Measurements from ENCODE around the gene CCSER1. TPM values are rescaled to one million over a fixed set of nuclear protein-coding genes. Genes with fewer than 3 reads are reported as not detected.
"Not testable (repeated sequence)": the region's sequence is repeated elsewhere in the genome, so short reads cannot be mapped to it uniquely, and the experiment has no call there.

Gene CCSER1
- total RNA-seq, 1 donor from 2014 or later, result not detected

- H3K9me3 Mint-ChIP-seq, result no peaks in the 10 kb centered on the region
- intact Hi-C loops (cut with micrococcal nuclease), result no loop called here
- DNase-seq (ENCODE audit: low spot score), result no peak
- H3K27ac Mint-ChIP-seq, result no peak overlapping the region
- H3K36me3 Mint-ChIP-seq (ENCODE audit: low read depth), result no peaks in the 10 kb centered on the region
- H3K27me3 Mint-ChIP-seq (ENCODE audit: low read depth), result no peaks in the 10 kb centered on the region
- no peak overlapping the region for H3K4me3 Mint-ChIP-seq (ENCODE audit: low read depth)
- H3K4me1 Mint-ChIP-seq (ENCODE audit: low read depth), result no peaks in the 10 kb centered on the region
Measured at GRCh38 chr4:90375081-90375480, 247.9 kb downstream of the CCSER1 start.

- DNase-seq (ENCODE audit: low spot score), result no peak
- no peaks in the 10 kb centered on the region for H3K9me3 Mint-ChIP-seq
- no peaks in the 10 kb centered on the region for H3K4me1 Mint-ChIP-seq (ENCODE audit: low read depth)
- H3K27ac Mint-ChIP-seq, result no peak overlapping the region
- no peak overlapping the region for H3K4me3 Mint-ChIP-seq (ENCODE audit: low read depth)
- no peaks in the 10 kb centered on the region for H3K36me3 Mint-ChIP-seq (ENCODE audit: low read depth)
- no peaks in the 10 kb centered on the region for H3K27me3 Mint-ChIP-seq (ENCODE audit: low read depth)
- intact Hi-C loops (cut with micrococcal nuclease), result loop anchor here (5.0 kb wide), 1 partner anchor 514 kb away; no protein-coding TSS in a partner anchor
Measured at GRCh38 chr4:90393215-90393614, 266.0 kb downstream of the CCSER1 start.

GRCh38 chr4:90403781-90404180, 276.6 kb downstream of the CCSER1 start:
- DNase-seq (ENCODE audit: low spot score), result no peak
- no peaks in the 10 kb centered on the region for H3K4me1 Mint-ChIP-seq (ENCODE audit: low read depth)
- H3K9me3 Mint-ChIP-seq, result peaks cover 6% of the 10 kb centered on the region
- H3K27ac Mint-ChIP-seq, result no peak overlapping the region
- H3K4me3 Mint-ChIP-seq (ENCODE audit: low read depth), result no peak overlapping the region
- no peaks in the 10 kb centered on the region for H3K27me3 Mint-ChIP-seq (ENCODE audit: low read depth)
- intact Hi-C loops (cut with micrococcal nuclease), result no loop called here
- H3K36me3 Mint-ChIP-seq (ENCODE audit: low read depth), result no peaks in the 10 kb centered on the region

DNA sequence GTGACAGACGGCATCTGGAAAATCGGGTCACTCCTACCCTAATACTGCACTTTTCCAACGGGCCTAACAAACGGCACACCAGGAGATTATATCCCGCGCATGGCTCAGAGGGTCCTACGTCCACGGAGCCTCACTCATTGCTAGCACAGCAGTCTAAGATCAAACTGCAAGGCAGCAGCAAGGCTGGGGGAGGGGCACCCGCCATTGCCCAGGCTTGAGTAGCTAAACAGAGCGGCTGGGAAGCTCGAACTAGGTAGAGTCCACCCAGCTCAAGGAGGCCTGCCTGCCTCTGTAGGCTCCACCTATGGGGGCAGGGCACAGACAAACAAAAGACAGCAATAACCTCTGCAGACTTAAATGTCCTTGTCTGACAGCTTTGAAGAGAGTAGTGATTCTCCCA, 280.7 kb downstream of the CCSER1 start:
- not testable (repeated sequence) for H3K27me3 Mint-ChIP-seq (ENCODE audit: low read depth); H3K4me1 Mint-ChIP-seq (ENCODE audit: low read depth)

GRCh38 chr4:90412786-90413185, 285.6 kb downstream of the CCSER1 start:
- not testable (repeated sequence) for H3K9me3 Mint-ChIP-seq; H3K4me3 Mint-ChIP-seq (ENCODE audit: low read depth); DNase-seq (ENCODE audit: low spot score)

More for the DNA sequence above, 280.7 kb downstream of the CCSER1 start:
- DNase-seq (ENCODE audit: low spot score); H3K36me3 Mint-ChIP-seq (ENCODE audit: low read depth); H3K27ac Mint-ChIP-seq; H3K4me3 Mint-ChIP-seq (ENCODE audit: low read depth); H3K9me3 Mint-ChIP-seq; intact Hi-C loops (cut with micrococcal nuclease): not testable (repeated sequence)

DNA sequence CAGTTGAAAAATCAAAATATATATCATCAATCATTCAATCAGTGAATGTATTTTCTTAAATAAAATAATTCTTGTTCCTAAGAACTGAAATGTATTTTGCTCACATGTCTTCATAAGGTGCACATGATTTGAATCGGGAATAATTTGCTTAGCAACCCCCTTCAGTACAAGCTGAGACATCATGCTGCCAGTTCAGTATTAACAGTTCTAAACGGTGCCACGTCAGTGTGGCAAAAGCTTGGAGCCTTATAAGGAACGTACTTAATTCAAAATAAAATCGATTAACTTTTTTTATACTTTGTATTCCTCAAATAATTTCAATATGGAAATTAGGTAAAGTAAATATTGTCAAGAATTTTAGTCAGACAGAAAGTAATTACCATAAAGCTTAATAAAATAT, 287.9 kb downstream of the CCSER1 start:
- intact Hi-C loops (cut with micrococcal nuclease), result loop anchor here (5.0 kb wide), 1 partner anchor 1972 kb away; no protein-coding TSS in a partner anchor
- Mint-ChIP-seq H3K27ac (no peak overlapping the region), H3K27me3 (ENCODE audit: low read depth) (no peaks in the 10 kb centered on the region), H3K9me3 (no peaks in the 10 kb centered on the region), H3K4me1 (ENCODE audit: low read depth) (no peaks in the 10 kb centered on the region), H3K4me3 (ENCODE audit: low read depth) (no peak overlapping the region), H3K36me3 (ENCODE audit: low read depth) (no peaks in the 10 kb centered on the region)
- DNase-seq (ENCODE audit: low spot score), result no peak

More at GRCh38 chr4:90412786-90413185, 285.6 kb downstream of the CCSER1 start:
- H3K4me1 Mint-ChIP-seq (ENCODE audit: low read depth); H3K27ac Mint-ChIP-seq; H3K27me3 Mint-ChIP-seq (ENCODE audit: low read depth); H3K36me3 Mint-ChIP-seq (ENCODE audit: low read depth); intact Hi-C loops (cut with micrococcal nuclease): not testable (repeated sequence)

- intact Hi-C loops (cut with micrococcal nuclease), result loop anchor here (5.0 kb wide), 1 partner anchor 1968 kb away; no protein-coding TSS in a partner anchor
- no peaks in the 10 kb centered on the region for H3K9me3 Mint-ChIP-seq
- DNase-seq (ENCODE audit: low spot score), result no peak
- H3K4me1 Mint-ChIP-seq (ENCODE audit: low read depth), result no peaks in the 10 kb centered on the region
- no peaks in the 10 kb centered on the region for H3K36me3 Mint-ChIP-seq (ENCODE audit: low read depth)
- no peak overlapping the region for H3K4me3 Mint-ChIP-seq (ENCODE audit: low read depth)
- no peak overlapping the region for H3K27ac Mint-ChIP-seq
- no peaks in the 10 kb centered on the region for H3K27me3 Mint-ChIP-seq (ENCODE audit: low read depth)
Measured at GRCh38 chr4:90419124-90419711, 292.0 kb downstream of the CCSER1 start.

GRCh38 chr4:90421161-90421560, 294.0 kb downstream of the CCSER1 start:
- no peaks in the 10 kb centered on the region for H3K27me3 Mint-ChIP-seq (ENCODE audit: low read depth)
- H3K4me1 Mint-ChIP-seq (ENCODE audit: low read depth), result no peaks in the 10 kb centered on the region
- no peak for DNase-seq (ENCODE audit: low spot score)
- intact Hi-C loops (cut with micrococcal nuclease), result no loop called here
- no peaks in the 10 kb centered on the region for H3K9me3 Mint-ChIP-seq
- H3K36me3 Mint-ChIP-seq (ENCODE audit: low read depth), result no peaks in the 10 kb centered on the region
- no peak overlapping the region for H3K27ac Mint-ChIP-seq
- no peak overlapping the region for H3K4me3 Mint-ChIP-seq (ENCODE audit: low read depth)

DNA sequence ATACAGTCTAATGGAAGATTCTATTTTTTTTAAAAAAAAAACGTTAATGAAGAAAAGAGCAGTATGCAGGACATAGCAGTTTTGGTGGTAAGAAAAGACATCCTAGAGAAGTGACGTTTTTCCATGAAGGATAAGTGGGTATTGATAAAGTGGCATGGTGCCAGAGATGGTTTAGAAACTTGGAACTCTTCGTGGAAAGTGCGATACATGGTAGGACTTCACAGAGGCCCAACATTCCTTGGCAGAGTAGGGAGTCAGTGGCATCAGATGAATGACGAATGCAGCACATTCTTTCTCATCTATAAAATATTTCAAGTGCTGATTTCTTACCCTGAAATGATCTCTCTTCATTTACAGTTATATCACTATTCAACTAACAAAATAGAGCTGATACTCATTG, 298.7 kb downstream of the CCSER1 start:
- Mint-ChIP-seq H3K4me1 (ENCODE audit: low read depth) (no peaks in the 10 kb centered on the region), H3K27ac (no peak overlapping the region), H3K4me3 (ENCODE audit: low read depth) (no peak overlapping the region), H3K36me3 (ENCODE audit: low read depth) (no peaks in the 10 kb centered on the region), H3K27me3 (ENCODE audit: low read depth) (no peaks in the 10 kb centered on the region), H3K9me3 (no peaks in the 10 kb centered on the region)
- intact Hi-C loops (cut with micrococcal nuclease), result no loop called here
- no peak for DNase-seq (ENCODE audit: low spot score)

DNA sequence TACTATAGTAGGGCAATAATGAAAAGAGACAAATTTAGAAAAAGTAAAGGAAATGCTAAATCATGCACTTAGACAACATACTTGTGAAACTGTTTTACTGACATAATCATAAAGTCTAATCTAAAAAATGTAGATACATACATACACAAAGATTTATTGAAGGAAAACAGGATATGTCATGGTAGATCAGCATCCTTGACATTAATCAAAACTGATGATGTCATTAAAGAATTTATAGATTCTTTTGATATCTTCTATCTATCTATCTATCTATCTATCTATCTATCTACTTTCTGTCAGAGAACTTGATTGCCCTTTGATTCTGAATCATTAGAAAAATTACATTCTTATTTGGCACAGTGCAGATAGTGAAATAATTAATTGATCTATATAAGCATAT, 311.3 kb downstream of the CCSER1 start:
- intact Hi-C loops (cut with micrococcal nuclease), result no loop called here
- Mint-ChIP-seq H3K36me3 (ENCODE audit: low read depth) (no peaks in the 10 kb centered on the region), H3K9me3 (no peaks in the 10 kb centered on the region), H3K4me3 (ENCODE audit: low read depth) (no peak overlapping the region), H3K27ac (no peak overlapping the region), H3K4me1 (ENCODE audit: low read depth) (no peaks in the 10 kb centered on the region), H3K27me3 (ENCODE audit: low read depth) (no peaks in the 10 kb centered on the region)
- no peak for DNase-seq (ENCODE audit: low spot score)

DNA sequence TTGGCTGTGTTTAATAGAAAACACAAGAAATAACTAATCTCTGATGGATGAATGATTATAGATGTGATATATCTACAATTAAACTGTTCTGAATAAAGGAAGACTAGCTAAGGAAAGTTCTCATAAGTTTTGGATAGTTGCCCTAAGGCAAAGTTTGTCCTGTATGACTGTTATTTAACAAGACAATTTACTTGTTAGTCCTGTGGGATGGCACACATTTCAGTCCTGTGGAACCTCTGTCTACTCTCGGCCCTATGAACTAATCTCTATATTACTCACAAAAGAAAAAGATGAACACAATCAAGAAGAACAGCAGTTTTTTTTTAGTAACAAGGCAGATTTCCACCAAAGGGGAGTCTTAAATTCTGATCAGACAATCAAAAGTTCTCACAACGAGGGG, 314.6 kb downstream of the CCSER1 start:
- Mint-ChIP-seq H3K27ac (no peak overlapping the region), H3K4me3 (ENCODE audit: low read depth) (no peak overlapping the region), H3K36me3 (ENCODE audit: low read depth) (no peaks in the 10 kb centered on the region), H3K4me1 (ENCODE audit: low read depth) (no peaks in the 10 kb centered on the region), H3K9me3 (no peaks in the 10 kb centered on the region), H3K27me3 (ENCODE audit: low read depth) (no peaks in the 10 kb centered on the region)
- intact Hi-C loops (cut with micrococcal nuclease), result no loop called here
- no peak for DNase-seq (ENCODE audit: low spot score)

GRCh38 chr4:90442619-90443018, 315.4 kb downstream of the CCSER1 start:
- no peaks in the 10 kb centered on the region for H3K4me1 Mint-ChIP-seq (ENCODE audit: low read depth)
- intact Hi-C loops (cut with micrococcal nuclease), result no loop called here
- no peaks in the 10 kb centered on the region for H3K9me3 Mint-ChIP-seq
- H3K36me3 Mint-ChIP-seq (ENCODE audit: low read depth), result no peaks in the 10 kb centered on the region
- no peak overlapping the region for H3K27ac Mint-ChIP-seq
- no peak for DNase-seq (ENCODE audit: low spot score)
- H3K27me3 Mint-ChIP-seq (ENCODE audit: low read depth), result no peaks in the 10 kb centered on the region
- H3K4me3 Mint-ChIP-seq (ENCODE audit: low read depth), result no peak overlapping the region

DNA sequence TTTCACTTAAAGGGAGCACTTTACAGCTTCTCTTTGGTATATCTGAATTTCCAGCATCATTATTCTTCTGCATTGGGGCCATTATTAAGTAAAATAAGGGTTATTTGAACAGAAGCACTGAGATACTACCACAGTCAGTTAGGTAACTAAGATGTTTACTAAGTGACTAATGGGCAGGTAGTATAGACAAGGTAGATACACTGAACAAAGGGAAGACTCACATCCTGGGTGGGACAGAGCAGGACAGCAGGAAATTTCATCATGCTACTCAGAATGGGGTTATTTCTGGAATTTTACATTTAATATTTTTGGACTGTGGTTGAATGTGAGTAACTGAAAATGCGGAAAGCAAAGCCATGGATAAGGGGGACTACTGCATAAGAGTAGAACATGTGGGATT, 316.0 kb downstream of the CCSER1 start:
- no peaks in the 10 kb centered on the region for H3K4me1 Mint-ChIP-seq (ENCODE audit: low read depth)
- intact Hi-C loops (cut with micrococcal nuclease), result no loop called here
- no peak overlapping the region for H3K4me3 Mint-ChIP-seq (ENCODE audit: low read depth)
- H3K27me3 Mint-ChIP-seq (ENCODE audit: low read depth), result no peaks in the 10 kb centered on the region
- no peak overlapping the region for H3K27ac Mint-ChIP-seq
- DNase-seq (ENCODE audit: low spot score), result no peak
- H3K9me3 Mint-ChIP-seq, result no peaks in the 10 kb centered on the region
- no peaks in the 10 kb centered on the region for H3K36me3 Mint-ChIP-seq (ENCODE audit: low read depth)

DNA sequence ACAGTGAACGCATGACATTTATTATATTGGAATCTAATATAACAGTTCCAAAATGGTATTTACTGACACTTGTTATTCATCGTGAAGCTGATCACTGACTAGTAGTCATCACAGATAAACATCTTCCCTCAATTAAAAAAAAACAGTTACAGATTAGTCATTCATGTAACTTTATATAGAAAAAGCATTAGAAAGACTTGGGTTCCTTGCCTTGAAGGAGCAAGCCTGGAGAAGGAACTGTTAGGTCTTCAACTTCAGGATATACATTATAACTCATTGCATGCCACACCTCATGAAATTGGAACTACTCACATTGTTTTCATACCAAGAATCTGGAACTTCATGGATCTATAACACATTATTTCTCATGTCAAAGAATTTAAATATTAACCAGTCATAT, 317.7 kb downstream of the CCSER1 start:
- H3K9me3 Mint-ChIP-seq, result no peaks in the 10 kb centered on the region
- H3K4me1 Mint-ChIP-seq (ENCODE audit: low read depth), result no peaks in the 10 kb centered on the region
- no peak overlapping the region for H3K4me3 Mint-ChIP-seq (ENCODE audit: low read depth)
- no peak for DNase-seq (ENCODE audit: low spot score)
- no peaks in the 10 kb centered on the region for H3K27me3 Mint-ChIP-seq (ENCODE audit: low read depth)
- no peaks in the 10 kb centered on the region for H3K36me3 Mint-ChIP-seq (ENCODE audit: low read depth)
- no peak overlapping the region for H3K27ac Mint-ChIP-seq
- intact Hi-C loops (cut with micrococcal nuclease), result no loop called here
